22Rv1 (cell line): ENCODE measurements around the gene HES5.

Experiments used
- H3K27ac ChIP-seq: fragments of 450-650 bp; 2 replicates; pipeline ENCODE4 v1.5.1; 2017
- CTCF ChIP-seq: fragments of 450-650 bp; IDR thresholded peaks from 2 replicates; pipeline ENCODE4 v1.5.1; 2017; ENCODE audit warnings: mild to moderate bottlenecking
- ZFX ChIP-seq: fragments of 450-650 bp; IDR thresholded peaks from 2 replicates; pipeline ENCODE4 v1.6.1; 2017; ENCODE audit warnings: antibody characterized with exemption, borderline replicate concordance

Gene HES5

DNA sequence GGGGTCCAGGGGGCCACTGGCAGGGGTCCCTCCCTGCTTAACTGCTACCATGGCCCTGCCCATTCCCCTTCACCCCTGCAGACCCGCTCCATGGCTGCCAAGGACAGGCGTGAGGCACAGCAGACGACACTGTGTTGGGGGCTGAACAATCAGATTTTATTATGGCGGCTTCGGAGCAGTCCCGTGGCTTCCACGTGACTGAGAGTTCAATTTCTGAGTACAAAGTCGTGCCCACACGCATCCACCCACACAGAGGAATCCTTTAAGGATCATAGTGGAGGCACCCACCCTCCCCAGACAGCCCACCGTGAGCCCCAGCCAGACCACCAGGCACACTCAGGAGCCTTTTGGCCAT, 1.5 kb downstream of the HES5 start:
- no peak for TF ChIP-seq ZFX
- H3K27ac ChIP-seq, result no peak overlapping the region

GRCh38 chr1:2528016-2528415, 2.0 kb downstream of the HES5 start:
- H3K27ac ChIP-seq, result no peak overlapping the region
- TF ChIP-seq ZFX (no peak), CTCF (no peak)

DNA sequence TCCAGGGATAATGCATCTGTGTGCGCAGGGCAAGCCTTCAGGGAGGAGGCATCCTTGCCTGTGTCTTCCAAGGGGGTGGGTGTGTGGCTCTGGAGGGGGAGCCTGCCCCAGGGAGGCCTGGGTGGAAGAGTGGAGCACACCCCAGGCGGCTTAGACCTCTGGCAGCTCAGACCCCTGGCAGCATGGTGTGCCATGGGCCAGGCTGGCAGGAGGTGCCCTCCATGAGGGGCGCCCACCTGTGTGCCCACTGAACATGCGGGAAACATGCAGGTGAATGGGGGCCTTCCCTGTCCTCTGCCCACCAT, 2.6 kb downstream of the HES5 start:
- H3K27ac ChIP-seq, result no peak overlapping the region
- no peak for TF ChIP-seq ZFX

DNA sequence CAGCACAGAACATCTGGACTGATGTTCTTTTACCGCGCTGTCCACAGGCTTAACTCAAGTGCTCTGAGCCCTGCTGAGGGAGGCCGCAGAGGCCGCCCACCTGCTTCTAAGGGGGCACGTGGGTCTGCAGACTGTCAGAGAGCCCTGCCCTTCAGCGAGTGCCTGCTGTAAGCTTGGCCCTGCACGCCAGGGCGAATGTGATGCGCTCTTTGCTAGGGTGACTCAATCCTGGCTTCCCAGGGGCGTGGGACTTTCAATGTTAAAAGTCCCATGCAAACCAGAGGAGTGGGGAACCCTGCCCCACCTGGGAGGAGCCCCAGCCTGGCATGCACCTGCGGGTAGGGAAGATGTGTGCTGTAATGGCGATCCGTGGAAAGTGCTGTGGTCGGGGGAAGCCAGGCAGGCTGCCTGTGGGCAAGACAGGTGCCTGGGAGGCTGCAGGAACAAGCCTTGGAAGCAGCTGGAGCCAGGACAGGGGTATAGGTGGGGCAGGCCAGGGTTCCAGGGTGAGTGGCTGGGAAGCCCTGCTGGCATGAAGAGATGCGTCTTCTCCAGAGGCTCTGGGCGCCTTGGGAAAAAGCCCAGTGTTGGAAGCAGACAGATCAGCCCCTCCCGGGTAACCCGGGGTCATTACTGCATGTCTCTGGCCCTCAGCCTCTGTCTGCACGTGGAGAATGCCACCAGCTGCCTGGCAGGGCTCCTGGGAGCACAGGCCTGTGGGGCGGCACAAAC, 3.1 kb downstream of the HES5 start:
- TF ChIP-seq ZFX, result no peak
- TF ChIP-seq CTCF, result no peak
- H3K27ac ChIP-seq, result peak overlapping the region; percentile 74

DNA sequence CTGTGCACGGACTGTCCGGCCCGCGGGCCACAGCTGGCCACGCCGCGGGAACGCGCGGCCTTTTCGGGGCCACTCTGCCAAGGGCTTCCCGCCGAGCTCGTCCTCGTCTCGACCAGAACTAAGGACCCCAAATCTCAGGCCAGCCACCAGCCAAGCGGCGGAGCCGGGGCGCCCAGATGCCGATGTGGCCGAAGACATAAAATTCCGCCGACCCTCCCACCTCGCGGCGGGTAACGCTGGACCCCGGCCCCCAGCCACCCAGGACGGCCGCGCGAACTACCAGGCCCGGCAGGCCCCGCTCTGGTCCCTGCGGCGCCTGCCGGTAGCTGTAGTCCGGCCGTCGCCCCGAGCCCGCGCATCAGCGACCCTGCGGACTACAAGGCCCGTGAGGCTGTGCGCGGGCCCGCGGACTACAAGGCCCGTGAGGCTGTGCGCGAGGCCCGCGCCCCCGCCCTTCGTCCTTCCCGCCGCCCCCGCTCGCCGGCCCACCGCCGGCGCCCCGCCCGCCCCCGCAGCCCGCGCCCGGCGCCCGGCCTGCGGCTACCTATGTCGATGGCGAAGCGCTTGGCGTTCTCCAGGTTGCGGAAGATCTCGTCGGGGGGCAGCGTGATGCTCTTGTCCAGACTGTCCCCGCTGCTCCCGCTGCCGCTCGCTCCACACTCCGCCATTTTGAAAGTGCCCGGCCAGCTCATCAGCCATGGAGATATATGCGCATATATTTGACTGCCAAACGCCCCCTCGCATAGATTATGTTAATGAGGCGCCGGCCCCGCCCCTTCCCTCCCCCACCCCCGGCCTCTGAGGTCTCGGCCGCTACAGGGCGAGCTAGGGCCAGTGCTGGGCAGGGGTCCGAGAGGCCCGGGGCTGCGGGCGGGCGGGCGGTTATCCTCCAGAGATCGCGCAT, 3.9 kb downstream of the HES5 start, which contains the start of gene PANK4:
TSS of gene PANK4 (minus strand) at position 677 of the 904 bp plus-strand sequence. CDS start at position 668, 9 bp downstream.
- peak within 1 kb of the TSS; percentile 74 for H3K27ac ChIP-seq
- TF ChIP-seq ZFX (no peak), CTCF (no peak)

DNA sequence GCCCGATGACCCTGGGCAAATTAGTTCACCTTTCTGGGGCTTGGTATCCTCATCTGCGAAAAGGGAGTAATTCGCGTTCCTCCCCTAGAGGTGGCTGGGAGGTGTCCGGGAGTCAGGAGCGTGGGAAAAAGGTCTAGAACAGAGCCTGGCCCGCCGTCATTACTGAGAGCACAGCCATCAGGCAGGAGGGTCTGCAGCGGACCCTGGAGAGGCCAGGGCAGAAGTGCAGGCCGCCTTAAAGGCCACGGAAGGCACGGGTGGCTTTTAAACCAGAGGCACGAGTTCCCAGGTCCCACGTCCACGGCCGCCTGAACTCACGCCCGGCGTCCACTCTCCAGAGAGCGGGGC, 4.5 kb downstream of the HES5 start:
- TF ChIP-seq CTCF, result no peak
- no peak for TF ChIP-seq ZFX
- peak overlapping the region; percentile 74 for H3K27ac ChIP-seq

DNA sequence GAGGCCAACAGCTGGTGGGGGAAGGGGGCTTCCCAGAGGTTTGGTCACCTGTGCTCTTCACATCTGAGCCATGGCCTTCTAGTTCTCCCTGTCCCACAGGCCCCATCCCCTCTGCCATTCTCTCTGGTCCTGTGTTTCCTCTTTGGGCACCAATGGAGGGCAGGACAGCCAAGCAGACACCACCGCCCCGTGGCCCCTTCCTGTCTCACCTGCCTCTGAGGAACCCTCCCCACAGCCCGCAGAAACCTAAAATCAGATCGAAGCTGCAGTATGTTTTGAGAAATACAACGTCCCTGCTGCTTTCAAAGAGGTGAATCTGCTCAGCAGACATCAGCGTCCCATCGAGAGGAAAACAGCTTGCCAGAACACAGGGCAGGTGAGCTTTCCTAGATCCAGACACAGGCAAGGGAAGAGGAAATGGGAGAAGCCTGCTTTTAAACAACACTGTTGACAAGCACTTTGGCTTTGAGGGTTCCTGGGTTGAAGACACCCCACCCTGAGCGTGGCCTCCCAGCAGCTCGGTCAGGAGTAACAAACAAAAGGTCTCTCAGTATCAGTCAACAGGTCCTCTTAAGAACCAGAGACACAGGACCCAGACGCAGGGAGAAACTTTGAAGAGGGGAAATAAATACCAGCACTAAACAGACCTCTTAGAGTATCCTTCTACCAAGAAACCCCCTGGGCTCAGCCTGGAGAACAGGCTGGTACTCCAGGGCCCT, 6.0 kb downstream of the HES5 start:
- H3K27ac ChIP-seq, result no peak overlapping the region
- no peak for TF ChIP-seq ZFX
- no peak for TF ChIP-seq CTCF

DNA sequence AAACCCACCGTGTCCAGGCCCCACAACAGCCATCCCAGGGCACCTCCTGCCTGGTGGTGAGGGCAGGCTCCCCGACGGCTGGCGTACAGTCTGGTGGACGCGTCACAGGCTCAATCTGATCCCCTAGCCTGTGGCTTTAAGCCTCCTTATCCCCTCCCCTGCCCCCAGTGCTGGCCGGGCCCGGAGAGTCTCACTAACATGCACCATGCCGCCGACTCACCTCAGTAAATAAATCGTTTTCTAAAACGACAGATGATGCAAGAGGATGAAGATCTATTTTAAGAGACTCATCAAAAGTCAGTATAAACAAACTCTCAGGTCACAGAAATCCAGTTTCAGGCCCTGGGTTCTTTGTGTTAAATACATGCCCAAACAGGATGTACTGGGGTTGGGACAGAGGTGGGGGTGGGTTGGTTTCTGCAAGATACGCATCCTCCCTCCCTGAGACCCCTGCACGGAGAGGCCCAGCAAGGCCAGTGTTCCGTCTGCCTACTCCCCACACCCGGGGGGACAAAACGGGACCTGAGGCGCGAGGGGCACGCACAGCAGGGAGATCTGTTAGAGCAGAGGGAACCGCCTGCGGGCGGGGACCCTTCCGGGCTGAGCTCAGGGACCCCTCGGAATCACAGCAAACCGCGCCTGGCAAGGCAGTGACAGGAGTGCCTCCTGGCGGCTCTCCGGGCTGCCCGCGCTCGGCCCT, 6.7 kb downstream of the HES5 start:
- TF ChIP-seq CTCF (no peak), ZFX (no peak)
- no peak overlapping the region for H3K27ac ChIP-seq
